Erythroblast (primary cell): ENCODE results near the gene FLVCR2.

Source experiments
- GATA1 ChIP-seq: IDR thresholded peaks from 2 replicates; pipeline ENCODE4 v1.6.1; 2011; ENCODE audit warnings: low read depth, mild to moderate bottlenecking, control low read depth, low read length, moderate library complexity
- POLR2A ChIP-seq: IDR thresholded peaks from 2 replicates; pipeline ENCODE4 v1.6.1; 2011; ENCODE audit warnings: mild to moderate bottlenecking, low read length

DNA sequence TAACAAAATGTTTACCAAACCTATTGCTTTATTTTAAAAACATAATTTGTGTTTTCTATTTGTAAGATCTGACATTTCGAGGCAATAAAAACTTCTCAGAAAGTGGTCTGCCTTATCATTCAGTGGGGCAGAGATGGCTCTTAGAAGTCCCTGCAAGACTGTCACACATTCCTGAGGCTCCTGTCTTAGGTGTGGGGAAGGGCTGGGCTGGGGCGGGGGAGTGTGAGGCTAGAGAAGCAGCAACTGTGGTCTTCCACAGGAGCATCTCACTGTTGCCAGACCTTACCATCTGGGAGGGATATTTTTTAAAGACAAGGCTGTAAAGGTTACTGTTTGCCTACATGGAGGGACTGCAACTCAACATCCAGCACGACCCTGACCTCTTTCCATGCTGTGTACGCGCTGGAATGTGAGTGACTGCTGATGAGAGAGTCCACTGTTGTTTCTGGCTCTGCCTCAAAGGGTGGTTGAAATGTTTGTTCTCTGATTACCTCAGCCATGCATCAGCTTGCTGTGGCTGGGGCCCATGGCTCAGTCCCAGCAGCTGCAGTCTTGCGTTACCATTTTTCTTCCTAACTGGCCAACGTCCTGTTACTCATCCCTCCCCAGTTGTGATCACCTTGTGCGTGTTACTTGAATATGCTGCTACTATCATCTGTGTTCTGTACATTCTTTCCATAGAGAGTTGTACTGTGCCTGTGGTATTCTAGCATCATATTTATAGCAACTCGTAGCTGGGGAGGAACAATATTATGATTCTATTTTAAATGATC is 69.8 kb downstream of the FLVCR2 start:
- TF ChIP-seq POLR2A = no peak
- TF ChIP-seq GATA1 = no peak
